GM23338 (cell line): ENCODE results near the gene KLHL22. TPM values are rescaled to one million over a fixed set of nuclear protein-coding genes. Genes with fewer than 3 reads are reported as not detected.

Experiments used
- ATAC-seq: fragments of 200-7000 bp; cut with Tn5 transposase; 3 replicates; pipeline ENCODE4 v1.9.1; 2020
- DNase-seq: peaks from one replicate; pipeline ENCODE4 v3.0.0-alpha.2; 2015; ENCODE audit warnings: low spot score
- H2AFZ ChIP-seq: fragments of 200-600 bp; sonication (generic); 2 replicates; pipeline ENCODE4 v1.8.0; 2016; ENCODE audit warnings: antibody characterized with exemption, mild to moderate bottlenecking, moderate library complexity
- H3F3A ChIP-seq: fragments of 200-600 bp; sonication (generic); replicated peaks from 2 replicates; pipeline ENCODE4 v1.8.0; 2017; ENCODE audit warnings: antibody characterized with exemption, mixed run types, low read depth
- H3K27ac ChIP-seq: fragments of 200-600 bp; sonication (generic); 2 replicates; pipeline ENCODE4 v1.6.1; 2016; ENCODE audit warnings: low read depth
- H3K27me3 ChIP-seq: fragments of 200-600 bp; sonication (generic); 2 replicates; pipeline ENCODE4 v1.8.0; 2016; ENCODE audit warnings: mild to moderate bottlenecking, mixed run types, moderate library complexity; ENCODE audit not compliant: insufficient read depth
- H3K36me3 ChIP-seq: fragments of 200-600 bp; sonication (generic); 2 replicates; pipeline ENCODE4 v1.8.0; 2016; ENCODE audit warnings: mild to moderate bottlenecking; ENCODE audit not compliant: insufficient read depth
- H3K4me1 ChIP-seq: fragments of 200-600 bp; sonication (generic); 2 replicates; pipeline ENCODE4 v1.8.0; 2016; ENCODE audit warnings: mild to moderate bottlenecking, moderate library complexity; ENCODE audit not compliant: insufficient read depth
- H3K4me2 ChIP-seq: fragments of 200-600 bp; sonication (generic); 2 replicates; pipeline ENCODE4 v1.7.1; 2017; ENCODE audit warnings: mixed run types
- H3K4me3 ChIP-seq: fragments of 200-600 bp; sonication (generic); 2 replicates; pipeline ENCODE4 v1.6.1; 2016; ENCODE audit warnings: mixed run types
- H3K79me2 ChIP-seq: fragments of 200-600 bp; sonication (generic); replicated peaks from 2 replicates; pipeline ENCODE4 v1.8.0; 2017; ENCODE audit warnings: mild to moderate bottlenecking; ENCODE audit not compliant: insufficient read depth
- H3K9me2 ChIP-seq: fragments of 200-600 bp; sonication (generic); 2 replicates; pipeline ENCODE4 v1.8.0; 2017; ENCODE audit not compliant: insufficient read depth
- H4K20me1 ChIP-seq: fragments of 200-600 bp; sonication (generic); replicated peaks from 2 replicates; pipeline ENCODE4 v1.8.0; 2017; ENCODE audit warnings: mild to moderate bottlenecking; ENCODE audit not compliant: insufficient read depth
- H3K27ac Mint-ChIP-seq: 2 replicates; pipeline ENCODE4 v1.8.0; 2020; ENCODE audit warnings: inconsistent platforms, mild to moderate bottlenecking, moderate library complexity, mixed read lengths
- H3K27me3 Mint-ChIP-seq: 3 replicates; pipeline ENCODE4 v1.8.0; 2022; ENCODE audit warnings: low read depth, mild to moderate bottlenecking, moderate library complexity, mixed read lengths, inconsistent platforms; ENCODE audit not compliant: insufficient read depth, poor library complexity
- H3K36me3 Mint-ChIP-seq: 3 replicates; pipeline ENCODE4 v1.8.0; 2021; ENCODE audit warnings: low read depth, mild to moderate bottlenecking, inconsistent platforms, moderate library complexity, mixed read lengths
- H3K4me1 Mint-ChIP-seq: 3 replicates; pipeline ENCODE4 v1.8.0; 2020; ENCODE audit warnings: mild to moderate bottlenecking, inconsistent platforms, mixed read lengths
- H3K4me3 Mint-ChIP-seq: 3 replicates; pipeline ENCODE4 v1.8.0; 2021; ENCODE audit warnings: moderate library complexity, mild to moderate bottlenecking, inconsistent platforms, mixed read lengths
- H3K9me3 Mint-ChIP-seq: 3 replicates; pipeline ENCODE4 v1.8.0; 2020; ENCODE audit warnings: moderate library complexity, mild to moderate bottlenecking, inconsistent platforms, mixed read lengths
- CREB1 ChIP-seq: fragments of 250-450 bp; sonication (Bioruptor Pico); IDR thresholded peaks from 2 replicates; pipeline ENCODE4 v1.5.0; 2020; ENCODE audit warnings: low read depth, mild to moderate bottlenecking, moderate library complexity
- ETS1 ChIP-seq: IDR thresholded peaks from 2 replicates; pipeline ENCODE4 v1.6.1; 2016; ENCODE audit warnings: antibody characterized with exemption
- EZH2 ChIP-seq: fragments of 200-600 bp; sonication (generic); IDR thresholded peaks from one replicate; pipeline ENCODE4 v1.8.0; 2017; ENCODE audit warnings: antibody characterized with exemption, mild to moderate bottlenecking, low read depth; ENCODE audit not compliant: unreplicated experiment
- JUNB ChIP-seq: IDR thresholded peaks from one replicate; pipeline ENCODE4 v1.6.1; 2016; ENCODE audit warnings: antibody characterized with exemption; ENCODE audit not compliant: unreplicated experiment
- NANOG ChIP-seq: IDR thresholded peaks from 2 replicates; pipeline ENCODE4 v1.6.1; 2016; ENCODE audit warnings: antibody characterized with exemption, borderline replicate concordance
- REST ChIP-seq: IDR thresholded peaks from one replicate; pipeline ENCODE4 v1.6.1; 2018; ENCODE audit warnings: antibody characterized with exemption; ENCODE audit not compliant: unreplicated experiment
- STAT1 ChIP-seq: IDR thresholded peaks from one replicate; pipeline ENCODE4 v1.6.1; 2016; ENCODE audit warnings: antibody characterized with exemption; ENCODE audit not compliant: unreplicated experiment
- ZNF114 ChIP-seq: fragments of 250-450 bp; sonication (Bioruptor Pico); IDR thresholded peaks from 2 replicates; pipeline ENCODE4 v1.5.0; 2020; ENCODE audit warnings: mild to moderate bottlenecking, moderate library complexity
- ZNF331 ChIP-seq: fragments of 250-450 bp; sonication (Bioruptor Pico); IDR thresholded peaks from 2 replicates; pipeline ENCODE4 v1.5.0; 2020; ENCODE audit warnings: low read depth, mild to moderate bottlenecking, moderate library complexity
- polyA plus RNA-seq: library from polyadenylated mRNA; unstranded; fragments of >200 nt; fragmentation: Nextera tagmentation; extraction: Ambion mirVana; gene quantifications from 2 replicates; pipeline ENCODE4 v1.2.1, GENCODE V29; 2016
- total RNA-seq: library from RNA; depleted of rRNA; stranded (reverse); fragments of >200 nt; shearing (Covaris generic); gene quantifications from 2 replicates; pipeline ENCODE4 v1.2.3, GENCODE V29; 2014
- TF ChIP-seq, protein P1 (sequence below), 2 experiments: fragments of 200-600 bp in 1 of 2; sonication (generic) in 1 of 2; conservative IDR thresholded peaks; 2 replicates each; pipeline versions ENCODE4 v1.5.1 to v1.6.1; 2016 to 2017; ENCODE audit warnings: antibody characterized with exemption in 2 of 2, low read depth in 2 of 2, mild to moderate bottlenecking in 2 of 2, moderate library complexity in 1 of 2
- TF ChIP-seq, protein P2 (sequence below): fragments of 250-450 bp; sonication (Bioruptor Pico); IDR thresholded peaks from 2 replicates; pipeline ENCODE4 v1.5.0; 2020; ENCODE audit warnings: mild to moderate bottlenecking, moderate library complexity

The KLHL22 gene
- total and polyA plus RNA-seq, 2 experiments from 2014 or later, result 2.4 to 16.0 TPM

DNA sequence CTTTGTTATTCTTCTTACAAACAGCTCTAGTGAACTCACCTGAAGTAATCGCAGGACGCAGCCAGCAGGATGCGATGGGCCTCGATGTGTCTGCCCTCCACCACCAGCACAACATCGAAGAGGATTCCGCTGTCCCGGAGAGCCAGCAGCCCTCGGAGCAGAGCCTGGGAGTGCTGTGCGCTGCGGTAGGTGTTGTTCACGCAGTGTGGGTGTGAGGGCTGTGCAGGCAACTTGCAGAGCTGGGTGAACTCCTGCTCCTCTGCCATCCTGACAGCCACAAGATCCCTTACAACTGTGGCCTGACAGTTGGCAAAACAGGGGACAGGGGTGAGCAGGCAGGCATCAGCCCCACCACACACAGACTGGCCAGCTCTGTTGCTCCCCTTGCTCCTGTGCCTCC is 6.6 kb downstream of the KLHL22 start:
- Histone ChIP-seq H3F3A (no peaks in the 10 kb centered on the region), H3K79me2 (0 out of 2 replicates have a peak, but pooled peaks cover 7% of the 10 kb centered on the region), H3K27me3 (peaks cover 11% of the 10 kb centered on the region), H3K9me2 (no peaks in the 10 kb centered on the region), H3K4me3 (no peak overlapping the region), H2AFZ (no peak overlapping the region), H3K4me2 (no peak overlapping the region; the same call in 1 of the 2 replicates), H3K4me1 (no peaks in the 10 kb centered on the region), H4K20me1 (peaks cover 3% of the 10 kb centered on the region; the same call in 1 of the 2 replicates), H3K36me3 (no peaks in the 10 kb centered on the region), H3K27ac (0 out of 2 replicates have a peak overlapping the region, but pooled peaks have one; percentile 55)
- TF ChIP-seq NANOG, result no peak
- TF ChIP-seq, protein P1, sequence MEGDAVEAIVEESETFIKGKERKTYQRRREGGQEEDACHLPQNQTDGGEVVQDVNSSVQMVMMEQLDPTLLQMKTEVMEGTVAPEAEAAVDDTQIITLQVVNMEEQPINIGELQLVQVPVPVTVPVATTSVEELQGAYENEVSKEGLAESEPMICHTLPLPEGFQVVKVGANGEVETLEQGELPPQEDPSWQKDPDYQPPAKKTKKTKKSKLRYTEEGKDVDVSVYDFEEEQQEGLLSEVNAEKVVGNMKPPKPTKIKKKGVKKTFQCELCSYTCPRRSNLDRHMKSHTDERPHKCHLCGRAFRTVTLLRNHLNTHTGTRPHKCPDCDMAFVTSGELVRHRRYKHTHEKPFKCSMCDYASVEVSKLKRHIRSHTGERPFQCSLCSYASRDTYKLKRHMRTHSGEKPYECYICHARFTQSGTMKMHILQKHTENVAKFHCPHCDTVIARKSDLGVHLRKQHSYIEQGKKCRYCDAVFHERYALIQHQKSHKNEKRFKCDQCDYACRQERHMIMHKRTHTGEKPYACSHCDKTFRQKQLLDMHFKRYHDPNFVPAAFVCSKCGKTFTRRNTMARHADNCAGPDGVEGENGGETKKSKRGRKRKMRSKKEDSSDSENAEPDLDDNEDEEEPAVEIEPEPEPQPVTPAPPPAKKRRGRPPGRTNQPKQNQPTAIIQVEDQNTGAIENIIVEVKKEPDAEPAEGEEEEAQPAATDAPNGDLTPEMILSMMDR (conservative IDR thresholded peaks at IDR 0.05; ENCODE audit: low read depth in 2 of 2), result no peak
- TF ChIP-seq ZNF114 (CRISPR knock-in tag), result no peak
- TF ChIP-seq EZH2, result no peak
- no peak for TF ChIP-seq REST
- no peak for TF ChIP-seq ZNF331
- TF ChIP-seq JUNB, result no peak
- TF ChIP-seq, protein P2, sequence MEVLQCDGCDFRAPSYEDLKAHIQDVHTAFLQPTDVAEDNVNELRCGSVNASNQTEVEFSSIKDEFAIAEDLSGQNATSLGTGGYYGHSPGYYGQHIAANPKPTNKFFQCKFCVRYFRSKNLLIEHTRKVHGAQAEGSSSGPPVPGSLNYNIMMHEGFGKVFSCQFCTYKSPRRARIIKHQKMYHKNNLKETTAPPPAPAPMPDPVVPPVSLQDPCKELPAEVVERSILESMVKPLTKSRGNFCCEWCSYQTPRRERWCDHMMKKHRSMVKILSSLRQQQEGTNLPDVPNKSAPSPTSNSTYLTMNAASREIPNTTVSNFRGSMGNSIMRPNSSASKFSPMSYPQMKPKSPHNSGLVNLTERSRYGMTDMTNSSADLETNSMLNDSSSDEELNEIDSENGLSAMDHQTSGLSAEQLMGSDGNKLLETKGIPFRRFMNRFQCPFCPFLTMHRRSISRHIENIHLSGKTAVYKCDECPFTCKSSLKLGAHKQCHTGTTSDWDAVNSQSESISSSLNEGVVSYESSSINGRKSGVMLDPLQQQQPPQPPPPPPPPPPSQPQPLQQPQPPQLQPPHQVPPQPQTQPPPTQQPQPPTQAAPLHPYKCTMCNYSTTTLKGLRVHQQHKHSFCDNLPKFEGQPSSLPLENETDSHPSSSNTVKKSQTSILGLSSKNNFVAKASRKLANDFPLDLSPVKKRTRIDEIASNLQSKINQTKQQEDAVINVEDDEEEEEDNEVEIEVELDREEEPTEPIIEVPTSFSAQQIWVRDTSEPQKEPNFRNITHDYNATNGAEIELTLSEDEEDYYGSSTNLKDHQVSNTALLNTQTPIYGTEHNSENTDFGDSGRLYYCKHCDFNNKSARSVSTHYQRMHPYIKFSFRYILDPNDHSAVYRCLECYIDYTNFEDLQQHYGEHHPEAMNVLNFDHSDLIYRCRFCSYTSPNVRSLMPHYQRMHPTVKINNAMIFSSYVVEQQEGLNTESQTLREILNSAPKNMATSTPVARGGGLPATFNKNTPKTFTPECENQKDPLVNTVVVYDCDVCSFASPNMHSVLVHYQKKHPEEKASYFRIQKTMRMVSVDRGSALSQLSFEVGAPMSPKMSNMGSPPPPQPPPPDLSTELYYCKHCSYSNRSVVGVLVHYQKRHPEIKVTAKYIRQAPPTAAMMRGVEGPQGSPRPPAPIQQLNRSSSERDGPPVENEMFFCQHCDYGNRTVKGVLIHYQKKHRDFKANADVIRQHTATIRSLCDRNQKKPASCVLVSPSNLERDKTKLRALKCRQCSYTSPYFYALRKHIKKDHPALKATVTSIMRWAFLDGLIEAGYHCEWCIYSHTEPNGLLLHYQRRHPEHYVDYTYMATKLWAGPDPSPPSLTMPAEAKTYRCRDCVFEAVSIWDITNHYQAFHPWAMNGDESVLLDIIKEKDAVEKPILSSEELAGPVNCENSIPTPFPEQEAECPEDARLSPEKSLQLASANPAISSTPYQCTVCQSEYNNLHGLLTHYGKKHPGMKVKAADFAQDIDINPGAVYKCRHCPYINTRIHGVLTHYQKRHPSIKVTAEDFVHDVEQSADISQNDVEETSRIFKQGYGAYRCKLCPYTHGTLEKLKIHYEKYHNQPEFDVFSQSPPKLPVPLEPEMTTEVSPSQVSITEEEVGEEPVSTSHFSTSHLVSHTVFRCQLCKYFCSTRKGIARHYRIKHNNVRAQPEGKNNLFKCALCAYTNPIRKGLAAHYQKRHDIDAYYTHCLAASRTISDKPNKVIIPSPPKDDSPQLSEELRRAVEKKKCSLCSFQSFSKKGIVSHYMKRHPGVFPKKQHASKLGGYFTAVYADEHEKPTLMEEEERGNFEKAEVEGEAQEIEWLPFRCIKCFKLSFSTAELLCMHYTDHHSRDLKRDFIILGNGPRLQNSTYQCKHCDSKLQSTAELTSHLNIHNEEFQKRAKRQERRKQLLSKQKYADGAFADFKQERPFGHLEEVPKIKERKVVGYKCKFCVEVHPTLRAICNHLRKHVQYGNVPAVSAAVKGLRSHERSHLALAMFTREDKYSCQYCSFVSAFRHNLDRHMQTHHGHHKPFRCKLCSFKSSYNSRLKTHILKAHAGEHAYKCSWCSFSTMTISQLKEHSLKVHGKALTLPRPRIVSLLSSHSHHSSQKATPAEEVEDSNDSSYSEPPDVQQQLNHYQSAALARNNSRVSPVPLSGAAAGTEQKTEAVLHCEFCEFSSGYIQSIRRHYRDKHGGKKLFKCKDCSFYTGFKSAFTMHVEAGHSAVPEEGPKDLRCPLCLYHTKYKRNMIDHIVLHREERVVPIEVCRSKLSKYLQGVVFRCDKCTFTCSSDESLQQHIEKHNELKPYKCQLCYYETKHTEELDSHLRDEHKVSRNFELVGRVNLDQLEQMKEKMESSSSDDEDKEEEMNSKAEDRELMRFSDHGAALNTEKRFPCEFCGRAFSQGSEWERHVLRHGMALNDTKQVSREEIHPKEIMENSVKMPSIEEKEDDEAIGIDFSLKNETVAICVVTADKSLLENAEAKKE (CRISPR knock-in tag), result no peak
- no peak for TF ChIP-seq STAT1
- no peak for TF ChIP-seq CREB1
- TF ChIP-seq ETS1, result no peak
- peaks cover 6% of the 10 kb centered on the region for H3K4me1 Mint-ChIP-seq
- ATAC-seq, result peak; percentile 92
- H3K9me3 Mint-ChIP-seq, result no peaks in the 10 kb centered on the region
- H3K4me3 Mint-ChIP-seq, result no peak overlapping the region
- DNase-seq, result peak; percentile 64
- H3K27ac Mint-ChIP-seq, result no peak overlapping the region
- H3K36me3 Mint-ChIP-seq, result no peaks in the 10 kb centered on the region
- H3K27me3 Mint-ChIP-seq, result peaks cover 19% of the 10 kb centered on the region
